Testis (tissue), 2 donors: ENCODE measurements around the gene PSMD13.

Experiments
- POLR2A ChIP-seq: fragments of 450-650 bp; IDR thresholded peaks from one replicate; pipeline ENCODE4 v1.6.1; 2017; ENCODE audit warnings: antibody characterized with exemption, mild to moderate bottlenecking, moderate library complexity
- TF ChIP-seq, protein P1 (sequence below), 3 experiments: fragments of 450-650 bp in 2 of 3; fragments of 200-600 bp in 1 of 3; sonication (generic) in 1 of 3; IDR thresholded peaks; one replicate each; pipeline ENCODE4 v1.5.1; 2016 to 2019; ENCODE audit warnings: antibody characterized with exemption in 3 of 3, mild to moderate bottlenecking in 2 of 3, moderate library complexity in 1 of 3

DNA sequence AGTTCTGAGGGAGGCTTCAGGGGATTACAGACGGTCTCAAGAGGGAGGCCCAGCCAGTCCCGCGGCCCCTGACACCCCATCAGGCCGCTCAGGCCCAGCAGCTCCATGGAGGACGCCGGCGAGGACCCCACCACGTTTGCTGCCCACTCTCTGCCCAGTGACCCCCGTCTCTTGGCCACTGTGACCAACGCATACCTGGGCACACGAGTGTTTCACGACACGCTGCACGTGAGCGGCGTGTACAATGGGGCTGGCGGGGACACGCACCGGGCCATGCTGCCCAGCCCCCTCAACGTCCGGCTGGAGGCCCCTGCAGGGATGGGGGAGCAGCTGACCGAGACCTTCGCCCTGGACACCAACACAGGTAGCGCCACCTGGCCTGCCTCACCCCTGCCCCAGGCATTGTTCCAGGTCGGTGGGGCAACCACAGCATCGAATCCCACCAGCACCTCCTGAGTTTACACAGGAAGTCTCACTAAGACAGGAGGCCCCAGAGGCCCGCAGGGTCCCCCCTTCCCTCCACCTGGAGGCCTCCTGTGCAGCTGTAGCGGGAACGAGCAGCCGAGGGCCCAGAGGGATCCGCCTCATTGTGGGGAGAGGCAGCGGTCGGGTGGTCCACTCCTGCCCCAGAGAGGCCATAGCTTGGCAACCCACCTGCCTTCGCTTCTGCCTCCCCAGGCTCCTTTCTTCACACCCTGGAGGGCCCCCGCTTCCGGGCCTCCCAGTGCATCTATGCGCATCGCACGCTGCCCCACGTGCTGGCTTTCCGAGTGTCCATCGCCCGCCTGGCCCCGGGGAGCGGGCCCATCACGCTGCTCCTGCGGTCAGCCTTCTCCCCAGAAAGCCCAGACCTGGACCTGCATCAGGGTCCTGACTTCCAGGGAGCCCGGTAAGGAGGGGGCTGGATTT is 53.2 kb downstream of the PSMD13 start:
- TF ChIP-seq, protein P1, sequence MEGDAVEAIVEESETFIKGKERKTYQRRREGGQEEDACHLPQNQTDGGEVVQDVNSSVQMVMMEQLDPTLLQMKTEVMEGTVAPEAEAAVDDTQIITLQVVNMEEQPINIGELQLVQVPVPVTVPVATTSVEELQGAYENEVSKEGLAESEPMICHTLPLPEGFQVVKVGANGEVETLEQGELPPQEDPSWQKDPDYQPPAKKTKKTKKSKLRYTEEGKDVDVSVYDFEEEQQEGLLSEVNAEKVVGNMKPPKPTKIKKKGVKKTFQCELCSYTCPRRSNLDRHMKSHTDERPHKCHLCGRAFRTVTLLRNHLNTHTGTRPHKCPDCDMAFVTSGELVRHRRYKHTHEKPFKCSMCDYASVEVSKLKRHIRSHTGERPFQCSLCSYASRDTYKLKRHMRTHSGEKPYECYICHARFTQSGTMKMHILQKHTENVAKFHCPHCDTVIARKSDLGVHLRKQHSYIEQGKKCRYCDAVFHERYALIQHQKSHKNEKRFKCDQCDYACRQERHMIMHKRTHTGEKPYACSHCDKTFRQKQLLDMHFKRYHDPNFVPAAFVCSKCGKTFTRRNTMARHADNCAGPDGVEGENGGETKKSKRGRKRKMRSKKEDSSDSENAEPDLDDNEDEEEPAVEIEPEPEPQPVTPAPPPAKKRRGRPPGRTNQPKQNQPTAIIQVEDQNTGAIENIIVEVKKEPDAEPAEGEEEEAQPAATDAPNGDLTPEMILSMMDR (IDR thresholded peaks at IDR 0.05) = no peak
- TF ChIP-seq POLR2A = no peak
